B cell (primary cell): Measurements from ENCODE around the gene HELLS. TPM values are rescaled to one million over a fixed set of nuclear protein-coding genes. Genes with fewer than 3 reads are reported as not detected.
"Not testable (repeated sequence)": the region's sequence is repeated elsewhere in the genome, so short reads cannot be mapped to it uniquely, and the experiment has no call there.

Experiments used
- ATAC-seq: fragments of 200-7000 bp; cut with Tn5 transposase; one replicate; pipeline ENCODE4 v1.10.0; 2021; ENCODE audit warnings: low read depth, mild to moderate bottlenecking, moderate number of reproducible peaks, moderate library complexity
- CTCF ChIA-PET: fragments of 350-600 bp; sonication (Branson Sonifier 250); formaldehyde crosslinking; loops from one replicate; lab custom pipeline; 2021; ENCODE audit warnings: antibody characterized with exemption, inconsistent platforms; lab: Charles Lee
- POLR2A ChIA-PET: fragments of 350-600 bp; sonication (Branson Sonifier 250); formaldehyde crosslinking; loops from one replicate; lab custom pipeline; 2021; ENCODE audit warnings: antibody characterized with exemption; lab: Charles Lee
- DNase-seq: peaks from one replicate; pipeline ENCODE4 v3.0.0; 2013
- H2AFZ ChIP-seq: 2 replicates; pipeline ENCODE4 v1.6.1; 2012; ENCODE audit warnings: mild to moderate bottlenecking, low read depth, low read length; ENCODE audit not compliant: insufficient read depth, poor library complexity, severe bottlenecking
- H3K27ac ChIP-seq, 2 donors: 1 replicate in 1 of 2; 2 replicates in 1 of 2; pipeline ENCODE4 v1.5.1; 2012 to 2013; ENCODE audit warnings: low read length in 2 of 2, mild to moderate bottlenecking in 2 of 2, moderate library complexity in 1 of 2
- H3K27me3 ChIP-seq, 4 experiments: fragments of 200-600 bp in 1 of 4; sonication (generic) in 1 of 4; replicated peaks in 1 of 4; 1 replicate in 2 of 4; 2 replicates in 2 of 4; pipeline versions ENCODE4 v1.6.1 to v1.7.0; 2013 to 2016; ENCODE audit warnings: low read length in 3 of 4, mild to moderate bottlenecking in 2 of 4, mixed read lengths in 1 of 4, moderate library complexity in 1 of 4; ENCODE audit not compliant: insufficient read depth in 4 of 4, control insufficient read depth in 3 of 4; ENCODE audit errors: control extremely low read depth in 1 of 4
- H3K36me3 ChIP-seq, 2 experiments: replicated peaks in 1 of 2; 1 replicate in 1 of 2; 2 replicates in 1 of 2; pipeline versions ENCODE4 v1.6.1 to v1.7.1; 2013; ENCODE audit warnings: low read length in 1 of 2; ENCODE audit not compliant: insufficient read depth in 2 of 2, control insufficient read depth in 1 of 2; ENCODE audit errors: control extremely low read depth in 1 of 2, extremely low read depth in 1 of 2
- H3K4me1 ChIP-seq, 2 donors: fragments of 200-600 bp in 1 of 2; sonication (generic) in 1 of 2; 1 replicate in 1 of 2; 2 replicates in 1 of 2; pipeline versions ENCODE4 v1.5.1 to v1.6.1; 2013 to 2017; ENCODE audit warnings: low read length in 2 of 2; ENCODE audit not compliant: control insufficient read depth in 2 of 2, insufficient read depth in 2 of 2
- H3K4me2 ChIP-seq: replicated peaks from 2 replicates; pipeline ENCODE3; 2012; ENCODE audit warnings: mild to moderate bottlenecking, low read depth, low read length; ENCODE audit not compliant: poor library complexity, severe bottlenecking
- H3K4me3 ChIP-seq, 5 experiments: fragments of 200-600 bp in 1 of 5; sonication (generic) in 1 of 5; 1 replicate in 3 of 5; 2 replicates in 2 of 5; pipeline versions ENCODE4 v1.5.1 to v1.7.0; 2011 to 2016; ENCODE audit warnings: low read length in 4 of 5, mild to moderate bottlenecking in 4 of 5, low read depth in 2 of 5, control low read depth in 1 of 5, moderate library complexity in 1 of 5; ENCODE audit not compliant: insufficient read depth in 1 of 5; ENCODE audit errors: control extremely low read depth in 1 of 5, extremely low read depth in 1 of 5
- H3K79me2 ChIP-seq: fragments of 200-600 bp; sonication (generic); one replicate; pipeline ENCODE4 v1.6.0; 2016; ENCODE audit warnings: low read length; ENCODE audit not compliant: control insufficient read depth, insufficient read depth
- H3K9ac ChIP-seq: fragments of 200-600 bp; sonication (generic); 2 replicates; pipeline ENCODE4 v1.6.1; 2017; ENCODE audit warnings: mild to moderate bottlenecking, low read length, moderate library complexity
- H3K9me3 ChIP-seq, 3 donors: one replicate each; pipeline versions ENCODE4 v1.6.1 to v1.7.1; 2013; ENCODE audit warnings: low read length in 2 of 3; ENCODE audit not compliant: control insufficient read depth in 2 of 3, insufficient read depth in 1 of 3; ENCODE audit errors: control extremely low read depth in 1 of 3
- H4K20me1 ChIP-seq: 2 replicates; pipeline ENCODE4 v1.6.0; 2012; ENCODE audit warnings: mild to moderate bottlenecking, low read length; ENCODE audit not compliant: insufficient read depth, control insufficient read depth, poor library complexity, severe bottlenecking
- H3K27ac Mint-ChIP-seq: one replicate; pipeline ENCODE4 v1.8.0; 2021; ENCODE audit warnings: mixed read lengths
- H3K27me3 Mint-ChIP-seq: one replicate; pipeline ENCODE4 v1.8.0; 2021; ENCODE audit warnings: mixed read lengths
- H3K4me1 Mint-ChIP-seq: one replicate; pipeline ENCODE4 v1.8.0; 2021; ENCODE audit warnings: mixed read lengths
- H3K4me3 Mint-ChIP-seq: one replicate; pipeline ENCODE4 v1.8.0; 2021; ENCODE audit warnings: mixed read lengths
- H3K9me3 Mint-ChIP-seq: one replicate; pipeline ENCODE4 v1.8.0; 2022; ENCODE audit warnings: mixed read lengths; ENCODE audit not compliant: insufficient read depth
- EZH2 ChIP-seq: IDR thresholded peaks from 2 replicates; pipeline ENCODE4 v1.6.1; 2012; ENCODE audit warnings: borderline replicate concordance, low read depth, mild to moderate bottlenecking, moderate library complexity, low read length; ENCODE audit not compliant: insufficient read depth, poor library complexity, severe bottlenecking
- WGBS: methylation state at CpG from one replicate; pipeline ENCODE4 v1.1.5; 2013; ENCODE audit warnings: missing lambda C conversion rate; ENCODE audit not compliant: insufficient coverage; 5-methylcytosine and 5-hydroxymethylcytosine counted together
- intact Hi-C: fragments of 100-400 bp; cut with micrococcal nuclease; formaldehyde crosslinking; loops from one replicate; pipeline ENCODE4 v1.10.0; 2022
- polyA plus RNA-seq: library from polyadenylated mRNA; depleted of rRNA; stranded (reverse); fragments of >200 nt; gene quantifications from 2 replicates; pipeline ENCODE4 v1.2.3, GENCODE V29; 2012
- total RNA-seq, 2 donors: library from RNA; stranded (reverse); fragments of 120-200 nt in 1 of 2; gene quantifications; 1 replicate in 1 of 2; 2 replicates in 1 of 2; pipeline versions ENCODE4 v1.2.3 to v1.2.4, GENCODE V29; 2013 to 2022
- TF ChIP-seq, protein P1 (sequence below): fragments of 200-600 bp; IDR thresholded peaks from one replicate; pipeline ENCODE4 v1.8.0; 2022; ENCODE audit warnings: antibody characterized with exemption, mild to moderate bottlenecking

Gene HELLS
- total and polyA plus RNA-seq, 2 donors (not counting 1 experiment from before 2014, with no cell fraction given), result 6.2 to 27.4 TPM

DNA sequence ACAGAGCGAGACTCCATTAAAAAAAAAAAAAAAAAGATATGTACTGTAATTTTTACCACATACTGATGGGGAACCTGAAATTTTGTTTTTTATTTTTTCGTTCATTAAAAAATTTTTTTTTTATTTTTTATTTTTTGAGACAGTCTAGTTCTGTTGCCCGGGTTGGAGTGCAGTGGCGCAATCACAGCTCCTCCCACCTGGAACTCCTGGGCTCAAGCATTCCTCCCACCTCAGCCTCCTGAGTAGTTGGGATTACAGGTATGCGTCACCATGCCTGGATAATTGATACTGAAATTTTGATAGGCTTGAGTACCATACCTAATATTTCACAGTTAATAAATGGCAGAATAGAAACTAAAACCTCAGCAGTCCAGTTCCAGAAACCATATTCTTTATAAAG is 20.9 kb upstream of the HELLS start:
- H3K4me1 Mint-ChIP-seq, result no peaks in the 10 kb centered on the region
- intact Hi-C loops, result no loop called here
- no peak for ATAC-seq
- no peak overlapping the region for H3K4me3 Mint-ChIP-seq
- no CpG with 5 or more reads among the region's 5 CpGs for WGBS
- ChIA-PET POLR2A (no interaction called here), CTCF (no interaction called here)
- no peak overlapping the region for H2AFZ ChIP-seq
- H4K20me1 ChIP-seq, result no peaks in the 10 kb centered on the region
- no peaks in the 10 kb centered on the region for H3K9me3 ChIP-seq
- H3K27ac ChIP-seq, result no peak overlapping the region
- H3K9ac ChIP-seq, result no peak overlapping the region
- H3K9me3 Mint-ChIP-seq, result no peaks in the 10 kb centered on the region
- no peak for TF ChIP-seq EZH2
- TF ChIP-seq, protein P1, sequence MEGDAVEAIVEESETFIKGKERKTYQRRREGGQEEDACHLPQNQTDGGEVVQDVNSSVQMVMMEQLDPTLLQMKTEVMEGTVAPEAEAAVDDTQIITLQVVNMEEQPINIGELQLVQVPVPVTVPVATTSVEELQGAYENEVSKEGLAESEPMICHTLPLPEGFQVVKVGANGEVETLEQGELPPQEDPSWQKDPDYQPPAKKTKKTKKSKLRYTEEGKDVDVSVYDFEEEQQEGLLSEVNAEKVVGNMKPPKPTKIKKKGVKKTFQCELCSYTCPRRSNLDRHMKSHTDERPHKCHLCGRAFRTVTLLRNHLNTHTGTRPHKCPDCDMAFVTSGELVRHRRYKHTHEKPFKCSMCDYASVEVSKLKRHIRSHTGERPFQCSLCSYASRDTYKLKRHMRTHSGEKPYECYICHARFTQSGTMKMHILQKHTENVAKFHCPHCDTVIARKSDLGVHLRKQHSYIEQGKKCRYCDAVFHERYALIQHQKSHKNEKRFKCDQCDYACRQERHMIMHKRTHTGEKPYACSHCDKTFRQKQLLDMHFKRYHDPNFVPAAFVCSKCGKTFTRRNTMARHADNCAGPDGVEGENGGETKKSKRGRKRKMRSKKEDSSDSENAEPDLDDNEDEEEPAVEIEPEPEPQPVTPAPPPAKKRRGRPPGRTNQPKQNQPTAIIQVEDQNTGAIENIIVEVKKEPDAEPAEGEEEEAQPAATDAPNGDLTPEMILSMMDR, result no peak
- no peak overlapping the region for H3K4me2 ChIP-seq
- H3K27me3 ChIP-seq, result no peaks in the 10 kb centered on the region
- no peaks in the 10 kb centered on the region for H3K79me2 ChIP-seq
- no peak overlapping the region for H3K27ac Mint-ChIP-seq
- H3K4me1 ChIP-seq, result no peaks in the 10 kb centered on the region
- no peak overlapping the region for H3K4me3 ChIP-seq
- no peak for DNase-seq
- H3K27me3 Mint-ChIP-seq, result no peaks in the 10 kb centered on the region
- no peaks in the 10 kb centered on the region for H3K36me3 ChIP-seq

DNA sequence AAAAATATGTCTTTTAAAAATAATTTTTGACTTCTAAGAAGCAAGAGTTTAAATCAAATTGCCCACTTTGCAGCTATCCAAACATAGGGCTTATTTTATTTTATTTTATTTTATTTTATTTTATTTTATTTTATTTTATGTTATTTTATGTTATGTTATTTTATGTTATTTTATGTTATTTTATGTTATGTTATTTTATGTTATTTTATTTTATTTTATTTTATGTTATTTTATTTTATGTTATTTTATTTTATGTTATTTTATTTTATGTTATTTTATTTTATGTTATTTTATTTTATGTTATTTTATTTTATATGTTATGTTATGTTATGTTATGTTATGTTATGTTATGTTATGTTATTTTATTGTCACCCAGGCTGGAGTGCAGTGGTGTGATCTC is 14.0 kb upstream of the HELLS start:
- H3K4me1 ChIP-seq, H3K4me3 Mint-ChIP-seq, H3K4me1 Mint-ChIP-seq, ATAC-seq, DNase-seq, H2AFZ ChIP-seq, CTCF ChIA-PET, H3K4me2 ChIP-seq, H3K79me2 ChIP-seq, POLR2A ChIA-PET, H3K9me3 ChIP-seq, H4K20me1 ChIP-seq, H3K27me3 Mint-ChIP-seq, H3K9me3 Mint-ChIP-seq, H3K27ac ChIP-seq, H3K4me3 ChIP-seq, H3K9ac ChIP-seq, H3K27me3 ChIP-seq, intact Hi-C loops, H3K27ac Mint-ChIP-seq: not testable (repeated sequence)
- H3K36me3 ChIP-seq, result peaks cover 0 to 12% of the 10 kb centered on the region in 2 experiments
